ENCODE measurements around the gene ITPR2.

GRCh38 chr12:26339976-26340375 is 493.0 kb downstream of the ITPR2 start:
- TF ChIP-seq EZH2 (optimal IDR thresholded peaks at IDR 0.05; ENCODE audit: low read depth, low read length) (no peak), CTCF (IDR thresholded peaks at IDR 0.05; ENCODE audit: low read length) (no peak)

Data from MM.1S (cell line).